SK-N-SH treated with all-trans-retinoic acid at 6 μM for 48 hours (cell line): ENCODE results near the gene RAP2B.

ENCODE experiments used
- ATAC-seq: fragments of 200-7000 bp; cut with Tn5 transposase; 3 replicates; pipeline ENCODE4 v1.9.1; 2020; ENCODE audit warnings: mild to moderate bottlenecking, moderate library complexity
- ARNTL ChIP-seq: fragments of 450-650 bp; formaldehyde crosslinking; IDR thresholded peaks from 2 replicates; pipeline ENCODE4 v1.5.0; 2020; ENCODE audit warnings: low read depth, mild to moderate bottlenecking, moderate library complexity, borderline replicate concordance
- BACH2 ChIP-seq: fragments of 250-450 bp; sonication (Bioruptor Pico); IDR thresholded peaks from 2 replicates; pipeline ENCODE4 v1.9.0; 2021; ENCODE audit warnings: mild to moderate bottlenecking, borderline replicate concordance
- CREB5 ChIP-seq: fragments of 250-450 bp; sonication (Bioruptor Pico); IDR thresholded peaks from 2 replicates; pipeline ENCODE4 v1.5.1; 2020; ENCODE audit warnings: low read depth, mild to moderate bottlenecking, moderate library complexity
- CSDC2 ChIP-seq: fragments of 250-450 bp; sonication (Bioruptor Pico); IDR thresholded peaks from 2 replicates; pipeline ENCODE4 v1.5.0; 2020; ENCODE audit warnings: mild to moderate bottlenecking, moderate library complexity
- CSRNP3 ChIP-seq: fragments of 250-450 bp; sonication (Bioruptor Pico); IDR thresholded peaks from 2 replicates; pipeline ENCODE4 v1.5.1; 2021; ENCODE audit warnings: mild to moderate bottlenecking, moderate library complexity
- ESRRG ChIP-seq: fragments of 250-450 bp; sonication (Bioruptor Pico); IDR thresholded peaks from 2 replicates; pipeline ENCODE4 v1.6.1; 2021; ENCODE audit warnings: mild to moderate bottlenecking
- GLIS3 ChIP-seq: fragments of 250-450 bp; sonication (Bioruptor Pico); IDR thresholded peaks from 2 replicates; pipeline ENCODE4 v1.5.0; 2020; ENCODE audit warnings: mild to moderate bottlenecking, moderate library complexity
- ISL1 ChIP-seq: fragments of 250-450 bp; sonication (Bioruptor Pico); IDR thresholded peaks from 2 replicates; pipeline ENCODE4 v2.1.2; 2022; ENCODE audit warnings: mild to moderate bottlenecking, moderate library complexity
- OSR1 ChIP-seq: fragments of 250-450 bp; sonication (Bioruptor Pico); IDR thresholded peaks from 2 replicates; pipeline ENCODE4 v1.8.0; 2022; ENCODE audit warnings: moderate library complexity, mild to moderate bottlenecking, inconsistent platforms
- PATZ1 ChIP-seq: fragments of 250-450 bp; sonication (Bioruptor Pico); IDR thresholded peaks from 2 replicates; pipeline ENCODE4 v1.8.0; 2020; ENCODE audit warnings: mild to moderate bottlenecking, moderate library complexity, borderline replicate concordance
- POU6F1 ChIP-seq: fragments of 250-450 bp; sonication (Bioruptor Pico); IDR thresholded peaks from 2 replicates; pipeline ENCODE4 v1.8.0; 2021; ENCODE audit warnings: low read depth, mild to moderate bottlenecking, moderate library complexity, borderline replicate concordance
- PPARA ChIP-seq: fragments of 250-450 bp; sonication (Bioruptor Pico); IDR thresholded peaks from 2 replicates; pipeline ENCODE4 v1.5.0; 2020; ENCODE audit warnings: mild to moderate bottlenecking, borderline replicate concordance
- RARB ChIP-seq: fragments of 250-450 bp; sonication (Bioruptor Pico); IDR thresholded peaks from 2 replicates; pipeline ENCODE4 v1.8.0; 2021; ENCODE audit warnings: mild to moderate bottlenecking, moderate library complexity
- SNAI2 ChIP-seq: fragments of 250-450 bp; sonication (Bioruptor Pico); IDR thresholded peaks from 2 replicates; pipeline ENCODE4 v1.5.0; 2020; ENCODE audit warnings: mild to moderate bottlenecking, moderate library complexity
- TCF4 ChIP-seq: fragments of 250-450 bp; sonication (Bioruptor Pico); IDR thresholded peaks from 2 replicates; pipeline ENCODE4 v1.8.0; 2021; ENCODE audit warnings: mild to moderate bottlenecking, moderate library complexity, borderline replicate concordance
- TOX ChIP-seq: fragments of 250-450 bp; sonication (Bioruptor Pico); IDR thresholded peaks from 2 replicates; pipeline ENCODE4 v1.8.0; 2021; ENCODE audit warnings: mild to moderate bottlenecking, moderate library complexity, borderline replicate concordance
- TSHZ2 ChIP-seq: fragments of 250-450 bp; sonication (Bioruptor Pico); IDR thresholded peaks from 2 replicates; pipeline ENCODE4 v1.5.0; 2020; ENCODE audit warnings: mild to moderate bottlenecking, moderate library complexity
- ZC3H10 ChIP-seq: fragments of 250-450 bp; sonication (Bioruptor Pico); IDR thresholded peaks from 2 replicates; pipeline ENCODE4 v1.5.1; 2021; ENCODE audit warnings: mild to moderate bottlenecking, moderate library complexity
- ZFP3 ChIP-seq: fragments of 250-450 bp; sonication (Bioruptor Pico); IDR thresholded peaks from 2 replicates; pipeline ENCODE4 v1.5.0; 2020; ENCODE audit warnings: mild to moderate bottlenecking, moderate library complexity
- ZFP30 ChIP-seq: fragments of 450-650 bp; formaldehyde crosslinking; IDR thresholded peaks from 2 replicates; pipeline ENCODE4 v1.5.0; 2022; ENCODE audit warnings: mild to moderate bottlenecking, moderate library complexity
- ZNF565 ChIP-seq: fragments of 450-650 bp; formaldehyde crosslinking; conservative IDR thresholded peaks from 2 replicates; pipeline ENCODE4 v1.5.0; 2020; ENCODE audit warnings: low read depth, mild to moderate bottlenecking, moderate library complexity
- ZNF70 ChIP-seq: fragments of 450-650 bp; formaldehyde crosslinking; IDR thresholded peaks from 2 replicates; pipeline ENCODE4 v1.5.0; 2020; ENCODE audit warnings: mild to moderate bottlenecking, moderate library complexity
- ZNF8 ChIP-seq: fragments of 450-650 bp; formaldehyde crosslinking; IDR thresholded peaks from 2 replicates; pipeline ENCODE4 v1.5.0; 2020; ENCODE audit warnings: mild to moderate bottlenecking, moderate library complexity

Gene RAP2B

GRCh38 chr3:153215497-153215896, 53.5 kb downstream of the RAP2B start:
- ATAC-seq, result no peak
- TF ChIP-seq ARNTL (no peak), PPARA (CRISPR knock-in tag) (no peak), ZNF70 (CRISPR knock-in tag) (no peak), CSDC2 (CRISPR knock-in tag) (no peak), TCF4 (CRISPR knock-in tag) (no peak), SNAI2 (CRISPR knock-in tag) (no peak), ZNF8 (CRISPR knock-in tag) (no peak), TSHZ2 (CRISPR knock-in tag) (no peak), ZC3H10 (CRISPR knock-in tag) (no peak), ZFP30 (no peak), OSR1 (CRISPR knock-in tag) (no peak), CSRNP3 (CRISPR knock-in tag) (no peak)
- TF ChIP-seq, all 23 proteins: peak for 0

GRCh38 chr3:153215966-153216365, 53.9 kb downstream of the RAP2B start:
- ATAC-seq, result no peak
- TF ChIP-seq POU6F1 (no peak), ESRRG (CRISPR knock-in tag) (no peak), TOX (CRISPR knock-in tag) (no peak), OSR1 (CRISPR knock-in tag) (no peak), ZFP3 (CRISPR knock-in tag) (no peak), ZNF565 (CRISPR knock-in tag) (no peak), CSRNP3 (CRISPR knock-in tag) (no peak), SNAI2 (CRISPR knock-in tag) (no peak), CSDC2 (CRISPR knock-in tag) (no peak), RARB (CRISPR knock-in tag) (no peak), GLIS3 (CRISPR knock-in tag) (no peak), PATZ1 (CRISPR knock-in tag) (no peak), ZC3H10 (CRISPR knock-in tag) (no peak), CREB5 (CRISPR knock-in tag) (no peak), BACH2 (CRISPR knock-in tag) (no peak), ZNF8 (CRISPR knock-in tag) (no peak), ZFP30 (no peak), ISL1 (no peak), ZNF70 (CRISPR knock-in tag) (no peak)
